Amygdala (tissue), 56 donors: ENCODE data around the gene CMIP.
A peak's percentile ranks its signal among the peaks of the same experiment; 100 is the strongest.

ENCODE experiments used
- DNase-seq, 56 donors: peaks; one replicate each; lab custom pipeline; 2025; lab: John Stamatoyannopoulos, UW

Gene CMIP

DNA sequence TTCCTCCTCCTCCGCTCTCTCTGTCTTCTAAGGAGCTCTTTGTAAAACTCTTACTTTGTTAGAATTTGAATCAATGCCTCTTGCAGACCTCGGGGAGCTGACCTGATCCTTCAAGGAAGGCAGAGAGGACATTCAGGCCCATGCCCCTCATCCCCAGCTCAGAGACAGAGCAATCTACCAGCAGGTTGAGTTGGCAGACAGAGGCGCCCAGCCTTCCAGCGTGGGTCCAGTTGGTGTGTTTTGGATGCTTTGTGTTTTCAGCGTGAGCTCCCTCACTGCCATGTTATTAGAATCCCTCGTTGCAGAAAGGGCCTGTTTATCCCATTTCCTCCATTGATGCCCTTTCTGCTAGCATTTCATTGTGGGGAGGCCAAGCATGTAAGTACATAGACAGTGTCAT lies 167.1 kb downstream of the CMIP start:
- peak in 1 of 56 donors; percentile 55 for DNase-seq

DNA sequence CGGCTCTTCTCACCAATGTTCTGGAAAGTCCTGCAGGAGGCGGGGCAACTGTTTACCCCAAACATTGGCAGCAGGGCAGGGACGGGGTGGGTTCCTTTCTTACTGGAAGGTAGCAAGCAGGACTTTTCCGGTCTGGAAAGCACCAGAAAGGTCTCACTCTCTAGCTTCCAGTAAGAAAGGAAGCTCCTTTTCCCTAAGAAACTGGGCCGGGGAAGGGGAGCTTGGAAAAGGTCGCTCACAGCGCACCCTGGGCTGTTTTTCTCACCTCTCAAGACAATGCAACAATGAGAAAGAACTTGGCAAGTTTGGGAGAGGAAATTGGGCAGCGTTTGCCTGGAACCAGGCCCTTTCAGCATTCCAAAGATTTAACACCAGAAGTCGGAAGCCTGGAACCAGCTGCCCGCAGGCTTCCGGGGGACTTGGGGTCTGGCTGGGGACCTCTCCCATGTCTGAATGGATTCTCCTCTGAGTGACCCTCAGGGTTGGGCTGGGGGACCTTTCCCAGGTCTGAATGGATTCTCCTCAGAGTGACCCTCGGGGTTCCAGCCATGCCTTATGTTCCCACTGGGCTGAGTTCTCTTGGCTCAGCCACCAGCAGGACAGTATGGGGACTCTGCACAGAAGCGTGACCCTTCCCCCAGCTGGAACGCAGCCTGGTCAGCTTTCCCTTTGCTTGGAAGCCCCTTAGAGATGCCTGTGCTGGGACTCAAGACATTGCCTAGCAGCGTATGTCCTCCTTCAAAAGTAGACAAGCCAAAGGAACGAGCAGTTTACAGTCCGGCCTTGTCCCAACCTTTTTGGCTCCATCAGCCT lies 167.9 kb downstream of the CMIP start:
- peak in 40 of 56 donors; percentile 18 to 74 (median 48) for DNase-seq

DNA sequence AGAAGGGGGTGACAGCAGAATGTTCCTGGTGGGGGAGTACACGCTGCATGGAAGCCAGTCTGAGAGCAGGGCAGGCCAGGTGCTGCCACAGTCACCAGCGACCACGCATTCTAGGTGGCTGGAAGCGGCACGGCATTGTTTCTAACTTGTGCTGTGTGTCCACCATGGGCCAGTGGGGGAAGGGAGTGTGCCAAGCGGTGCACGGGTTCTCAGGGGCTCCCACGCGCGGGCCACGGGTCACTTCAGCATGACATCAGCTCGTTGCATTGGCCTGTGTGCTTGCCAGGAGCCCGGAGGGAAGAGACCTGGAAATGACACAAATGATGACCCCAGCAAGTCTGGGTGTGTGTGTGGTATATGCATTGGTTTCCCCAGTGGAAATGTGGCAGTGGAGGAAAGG lies 169.6 kb downstream of the CMIP start:
- DNase-seq: peak in 1 of 56 donors; percentile 15

- DNase-seq: no peak
These were observed 170.2 kb downstream of the CMIP start for GRCh38 chr16:81614654-81615359.

GRCh38 chr16:81615411-81615810 lies 170.8 kb downstream of the CMIP start:
- DNase-seq: no peak

GRCh38 chr16:81615833-81616232 lies 171.2 kb downstream of the CMIP start:
- DNase-seq: peak in 6 of 56 donors; percentile 14 to 23 (median 20)

DNA sequence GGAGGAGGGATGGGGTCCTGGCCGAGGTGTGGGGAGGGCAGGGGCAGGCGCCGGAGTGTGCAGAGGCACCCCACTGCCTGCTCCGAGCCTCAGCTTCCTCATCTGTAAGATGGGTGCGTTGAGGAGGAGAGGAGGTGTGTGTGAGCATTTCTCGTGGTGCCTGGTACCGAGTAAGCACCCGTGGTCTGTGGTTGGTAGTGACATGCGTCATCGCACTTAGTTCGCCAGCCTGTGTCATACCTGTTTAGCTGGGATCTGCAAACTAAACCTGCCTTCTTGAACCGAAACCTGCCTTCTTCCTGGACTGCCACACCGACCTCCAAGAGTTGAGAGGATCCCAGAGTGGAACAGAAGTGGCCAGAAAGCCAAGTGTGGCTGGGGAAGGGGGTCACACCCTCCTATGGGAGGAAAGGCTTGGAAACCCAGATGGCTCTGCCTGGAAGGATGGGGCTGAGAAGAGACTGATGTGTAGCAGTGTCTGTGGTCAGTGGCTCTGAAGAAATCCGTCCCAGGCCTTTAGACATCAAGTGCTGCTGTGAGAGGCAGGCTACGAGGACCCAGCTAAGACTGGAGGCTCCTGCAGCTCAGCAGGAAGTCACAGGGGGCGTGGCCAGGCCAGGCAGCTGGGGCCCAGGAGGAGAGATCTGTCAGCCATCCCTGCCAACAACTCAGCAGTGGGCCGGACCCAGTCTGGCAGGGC lies 171.9 kb downstream of the CMIP start:
- DNase-seq: peak in 35 of 56 donors; percentile 13 to 65 (median 30)

DNA sequence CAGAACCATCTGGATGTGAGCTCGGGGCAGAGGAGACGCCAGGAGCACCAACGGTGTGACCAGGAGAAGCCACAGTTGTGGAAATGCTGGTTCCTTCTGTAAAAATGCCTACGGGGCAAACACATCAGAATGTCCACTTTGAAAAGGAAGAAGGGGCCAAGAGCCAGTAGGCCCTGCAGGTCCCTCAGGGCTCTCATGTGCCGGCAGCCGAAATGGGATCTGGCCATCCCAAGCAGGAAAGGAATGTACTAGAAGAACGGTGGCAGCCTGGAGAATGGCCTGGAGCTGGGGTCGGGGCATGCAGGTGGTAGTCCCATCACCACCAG lies 172.4 kb downstream of the CMIP start:
- peak in 1 of 56 donors; percentile 12 for DNase-seq

DNA sequence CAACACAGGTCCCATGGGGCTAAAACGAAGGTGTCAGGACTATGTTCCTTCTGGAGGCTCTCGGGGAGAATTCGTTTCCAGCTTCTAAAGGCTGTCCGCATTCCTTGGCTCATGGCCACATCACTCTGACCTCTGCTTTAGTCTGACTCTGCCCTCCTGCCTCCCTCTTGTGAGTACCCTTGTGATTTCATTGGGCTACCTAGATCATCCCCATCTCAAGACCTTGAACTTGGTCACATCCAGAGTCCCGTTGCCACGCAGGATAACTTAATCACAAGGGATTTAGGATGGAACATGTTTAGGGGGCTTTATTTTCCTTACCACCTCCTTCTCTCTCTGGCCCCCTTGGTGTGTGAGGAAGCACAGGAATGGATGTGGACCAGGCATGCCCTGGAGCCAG lies 173.6 kb downstream of the CMIP start:
- DNase-seq: no peak

DNA sequence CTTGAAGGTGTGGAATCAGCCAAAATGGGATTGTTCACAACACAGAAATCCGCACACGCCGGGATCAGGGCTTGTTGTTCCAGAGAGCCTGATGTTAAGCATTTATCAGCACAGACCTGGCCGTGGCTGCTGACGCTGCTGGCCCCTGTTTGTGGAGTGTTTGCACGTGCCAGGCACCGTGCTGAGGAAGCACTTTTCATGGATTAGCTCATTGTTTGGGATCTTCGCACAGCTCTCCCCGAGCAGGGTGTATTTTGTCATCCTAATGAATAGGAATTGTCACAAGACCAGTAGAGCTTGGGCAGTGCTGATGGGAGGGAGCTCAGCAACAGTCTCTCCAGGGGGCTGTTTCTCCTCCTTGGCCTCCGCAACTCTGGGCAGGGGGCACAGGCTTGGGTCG lies 174.1 kb downstream of the CMIP start:
- DNase-seq: peak in 36 of 56 donors; percentile 11 to 71 (median 42)

- DNase-seq: no peak
These were observed 175.4 kb downstream of the CMIP start for GRCh38 chr16:81620029-81620428.

GRCh38 chr16:81620796-81621195 lies 176.2 kb downstream of the CMIP start:
- DNase-seq: no peak

GRCh38 chr16:81621496-81621895 lies 176.9 kb downstream of the CMIP start:
- no peak for DNase-seq

- peak in 21 of 56 donors; percentile 6 to 69 (median 23) for DNase-seq
These were observed 178.9 kb downstream of the CMIP start for GRCh38 chr16:81623365-81624102.

DNA sequence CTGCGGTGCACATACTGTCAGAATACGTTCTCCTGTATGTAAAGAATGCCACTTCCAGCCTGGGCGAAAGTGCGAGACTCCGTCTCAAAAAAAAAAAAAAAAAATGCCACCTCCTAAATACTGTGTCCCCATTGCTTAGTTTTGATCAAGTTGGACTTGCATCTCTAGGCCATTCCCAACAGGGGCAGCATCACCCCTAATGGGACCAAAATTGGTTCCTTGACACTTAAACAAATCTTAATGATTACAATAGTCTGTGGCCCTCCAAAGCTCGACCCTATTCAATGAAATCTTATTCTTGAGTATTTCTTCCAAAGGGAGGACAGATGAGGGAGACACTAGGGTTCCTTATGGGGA lies 179.8 kb downstream of the CMIP start:
- DNase-seq: no peak

DNA sequence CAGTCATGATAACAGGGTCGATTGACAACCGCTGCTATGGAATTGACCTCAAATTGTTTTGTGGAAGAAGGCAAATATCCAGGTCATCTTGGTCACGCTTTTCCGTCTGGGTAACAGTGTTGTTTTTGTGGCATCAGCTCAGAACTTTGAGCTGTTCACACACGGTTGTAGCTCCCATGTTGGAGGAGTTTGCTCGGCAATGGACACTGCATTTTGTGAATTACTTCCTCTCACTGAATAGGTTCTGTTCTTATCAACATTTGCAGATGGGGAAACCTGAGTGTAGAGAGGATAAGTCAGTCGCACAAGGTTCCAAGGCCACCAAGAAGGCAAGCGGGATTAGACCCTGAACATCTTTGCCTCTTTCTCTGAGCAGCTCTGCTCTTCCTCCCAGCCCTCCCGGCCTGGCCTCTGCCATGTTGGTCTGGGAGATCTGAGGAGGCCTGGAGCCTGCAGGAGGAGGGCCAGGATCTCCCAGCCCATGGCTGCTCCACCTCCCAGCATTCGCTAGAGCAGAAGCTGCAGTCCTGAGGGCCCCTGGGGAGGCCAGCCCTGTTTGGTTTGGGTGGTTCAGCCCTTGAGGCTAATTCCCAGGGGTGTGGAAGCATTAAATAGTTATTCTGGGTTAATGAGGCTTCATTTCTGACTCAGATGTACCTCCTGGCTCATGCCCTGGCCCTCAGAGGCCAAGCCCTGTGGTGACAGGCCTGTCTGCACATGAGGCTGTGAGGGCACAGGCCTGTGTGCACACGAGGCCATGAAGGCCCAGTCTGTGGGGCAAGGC lies 180.3 kb downstream of the CMIP start:
- DNase-seq: no peak

DNA sequence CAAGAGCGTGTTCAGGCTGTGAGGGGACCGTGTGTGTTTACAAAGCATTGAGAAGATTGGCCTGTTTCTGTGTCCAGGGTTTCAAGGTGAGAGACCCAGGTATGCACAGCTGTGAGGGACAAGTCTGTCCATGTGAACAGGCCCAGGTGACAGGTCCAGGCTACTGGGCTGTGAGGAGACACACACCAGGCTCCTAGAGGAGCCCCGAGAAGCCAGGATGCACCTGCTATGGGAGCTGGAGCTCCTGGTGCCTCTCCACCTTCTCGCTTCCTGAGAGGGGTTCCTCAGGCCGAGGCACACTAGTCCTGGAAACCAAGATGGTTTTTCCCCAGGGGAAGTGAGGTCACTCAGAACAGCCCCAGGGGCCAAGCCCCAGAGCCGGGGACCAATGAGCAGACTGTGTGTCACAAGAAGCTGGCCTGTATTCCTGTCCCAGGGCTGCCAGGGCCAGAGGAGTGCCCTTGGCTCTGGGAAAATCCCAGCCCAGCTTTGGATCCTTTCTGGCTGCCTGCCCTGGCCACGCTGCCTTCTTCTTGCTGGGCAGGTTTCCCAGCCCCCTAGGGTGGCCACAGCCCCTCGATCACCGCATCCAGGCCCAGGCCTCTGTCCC lies 181.0 kb downstream of the CMIP start:
- DNase-seq: peak in 39 of 56 donors; percentile 10 to 75 (median 46)

- DNase-seq: no peak
These were observed 181.6 kb downstream of the CMIP start for GRCh38 chr16:81626181-81626674.

DNA sequence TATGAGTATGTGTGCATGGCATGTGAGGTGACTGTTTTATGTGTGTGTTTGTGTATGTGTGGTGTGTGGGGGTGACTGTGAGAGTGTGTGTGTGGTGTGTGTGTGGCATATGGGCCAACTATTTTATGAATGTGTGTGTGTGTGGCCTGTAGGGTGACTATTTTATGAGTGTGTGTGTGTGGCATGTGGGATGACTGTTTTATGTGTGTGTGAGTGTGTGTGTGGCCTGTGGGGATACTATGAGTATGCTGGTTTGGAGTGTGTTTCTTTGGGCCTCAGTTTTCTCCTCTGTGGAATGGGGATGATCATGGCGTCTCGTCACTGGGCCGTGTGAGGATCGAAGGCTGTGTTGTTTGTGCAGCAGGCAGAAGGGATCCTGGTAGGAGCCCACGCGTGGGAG lies 182.4 kb downstream of the CMIP start:
- no peak for DNase-seq
